ENCODE results near the gene ASCC3.

DNA sequence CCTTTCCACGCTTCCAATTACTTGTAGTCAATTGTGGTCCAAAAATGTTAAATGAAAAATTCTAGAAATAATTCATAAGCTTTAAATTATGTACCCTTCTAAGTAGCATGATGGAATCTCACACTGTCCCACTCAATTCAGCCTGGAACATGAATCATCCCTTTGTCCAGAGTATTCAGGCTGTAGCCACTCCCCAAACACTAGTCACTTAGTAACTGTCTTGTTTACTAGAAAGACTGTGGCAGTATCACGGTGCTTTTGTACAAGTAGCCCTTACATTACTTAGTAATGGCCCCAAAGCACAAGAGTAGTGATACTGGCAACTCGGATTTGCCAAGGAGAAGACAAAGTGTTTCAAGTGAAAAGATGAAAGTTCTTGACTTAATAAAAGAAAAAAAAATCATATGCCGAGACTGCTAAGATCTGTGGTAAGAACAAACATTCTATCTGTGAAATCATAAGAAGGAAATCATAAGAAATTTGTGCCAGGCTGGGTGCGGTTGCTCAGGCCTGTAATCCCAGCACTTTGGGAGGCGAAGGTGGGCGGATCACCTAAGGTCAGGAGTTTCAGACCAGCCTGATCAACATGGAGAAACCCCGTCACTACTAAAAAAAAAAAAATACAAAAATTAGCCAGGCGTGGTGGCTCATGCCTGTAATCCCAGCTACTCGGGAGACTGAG lies 247.9 kb downstream of the ASCC3 start:
- TF ChIP-seq BHLHE40 (IDR thresholded peaks at IDR 0.05; ENCODE audit: borderline replicate concordance) = no peak
- TF ChIP-seq SUZ12 (IDR thresholded peaks at IDR 0.05) = no peak
- TF ChIP-seq L3MBTL2 (conservative IDR thresholded peaks at IDR 0.05) = no peak
- no peak for TF ChIP-seq FOXA1 (IDR thresholded peaks at IDR 0.05)
- no peak for TF ChIP-seq ELF4 (IDR thresholded peaks at IDR 0.05)
- TF ChIP-seq TARDBP (IDR thresholded peaks at IDR 0.05) = no peak
- TF ChIP-seq SP1 (IDR thresholded peaks at IDR 0.05) = no peak
- no peak for TF ChIP-seq ARNT (IDR thresholded peaks at IDR 0.05)
- TF ChIP-seq CTBP1 (IDR thresholded peaks at IDR 0.05; ENCODE audit: borderline replicate concordance) = no peak
- TF ChIP-seq FOXM1 (IDR thresholded peaks at IDR 0.05; ENCODE audit: borderline replicate concordance) = no peak
- no peak for TF ChIP-seq LEF1 (IDR thresholded peaks at IDR 0.05; ENCODE audit: borderline replicate concordance)

Measured in HEK293T (cell line).